Measurements from ENCODE around the gene CLHC1. TPM values are rescaled to one million over a fixed set of nuclear protein-coding genes. Genes with fewer than 3 reads are reported as not detected.

CLHC1 gene
- total RNA-seq, 1 experiment from 2014 or later: 9.2 TPM

- Mint-ChIP-seq H3K4me3 (no peak overlapping the region), H3K9me3 (no peaks in the 10 kb centered on the region), H3K4me1 (peaks cover 13 to 16% of the 10 kb centered on the region in 2 experiments), H3K36me3 (ENCODE audit: insufficient read depth in 1 of 3, low read depth in 3 of 3) (peaks cover 3 to 16% (median 6%) of the 10 kb centered on the region in 3 experiments; a peak in 5 of 7 replicates), H3K27me3 (ENCODE audit: low read depth) (no peaks in the 10 kb centered on the region), H3K27ac (peak overlapping the region; percentile 34 to 70 (median 49); a peak in 4 of 7 replicates)
- Histone ChIP-seq H2AFZ (ENCODE audit: low read length) (no peak overlapping the region), H3T11ph (ENCODE audit: low read length) (no peak overlapping the region), H2BK5ac (ENCODE audit: insufficient read length, low read length) (no peak overlapping the region), H3K9me3 (ENCODE audit: control insufficient read depth, low read depth, low read length) (no peaks in the 10 kb centered on the region), H2AK5ac (ENCODE audit: insufficient read length, low read length) (no peak overlapping the region), H4K8ac (replicated peaks; ENCODE audit: insufficient read length, low read depth, low read length) (no peak overlapping the region), H2BK12ac (ENCODE audit: insufficient read length, low read depth, low read length) (no peak overlapping the region), H4K91ac (ENCODE audit: insufficient read length, low read depth, low read length) (no peak overlapping the region), H3K4ac (ENCODE audit: low read depth, low read length) (no peak overlapping the region), H2BK120ac (ENCODE audit: low read depth, low read length, poor library complexity, severe bottlenecking) (no peak overlapping the region), H3K23me2 (ENCODE audit: insufficient read length, low read depth, low read length, poor library complexity, severe bottlenecking) (no peaks in the 10 kb centered on the region), H3K4me2 (ENCODE audit: insufficient read depth, insufficient read length, low read length) (no peak overlapping the region), H3K79me2 (ENCODE audit: insufficient read depth, low read length) (no peaks in the 10 kb centered on the region), H3K27me3 (ENCODE audit: insufficient read depth, low read length) (no peaks in the 10 kb centered on the region), H3K23ac (ENCODE audit: insufficient read length, low read depth, low read length) (no peak overlapping the region), H4K20me1 (ENCODE audit: control insufficient read depth, insufficient read depth, insufficient read length) (no peaks in the 10 kb centered on the region), H4K5ac (ENCODE audit: insufficient read length, low read depth, low read length) (no peak overlapping the region), H2BK15ac (ENCODE audit: low read depth, low read length) (no peak overlapping the region; the same call in 1 of the 2 replicates), H3K79me1 (ENCODE audit: insufficient read depth, low read depth, low read length, poor library complexity, severe bottlenecking) (peaks cover 2% of the 10 kb centered on the region), H3K14ac (ENCODE audit: insufficient read depth, low read length) (no peak overlapping the region), H3K4me1 (ENCODE audit: insufficient read depth, low read length) (no peaks in the 10 kb centered on the region), H2BK20ac (ENCODE audit: low read depth, low read length, poor library complexity, severe bottlenecking) (no peak overlapping the region), H3K27ac (ENCODE audit: insufficient read length, low read depth, low read length) (no peak overlapping the region), H3K18ac (ENCODE audit: insufficient read length, low read depth, low read length) (no peak overlapping the region), H3K9ac (ENCODE audit: extremely low read depth, insufficient read length, low read length) (no peak overlapping the region), H3K56ac (ENCODE audit: insufficient read length, low read depth, low read length) (no peak overlapping the region)
- no CpG with 5 or more reads among the region's 19 CpGs for WGBS (ENCODE audit: extremely low coverage, insufficient read length, low lambda C conversion rate)
- DNase-seq: peak; percentile 48
- TF ChIP-seq CTCF (conservative IDR thresholded peaks at IDR 0.05): no peak
Measured at GRCh38 chr2:55225481-55226020, 6.5 kb downstream of the CLHC1 start.

Measured in H9 (cell line).